B cell (primary cell): ENCODE results near the gene AURKAIP1. TPM values are rescaled to one million over a fixed set of nuclear protein-coding genes. Genes with fewer than 3 reads are reported as not detected.

Experiments
- ATAC-seq: fragments of 200-7000 bp; cut with Tn5 transposase; one replicate; pipeline ENCODE4 v1.10.0; 2021; ENCODE audit warnings: low read depth, mild to moderate bottlenecking, moderate number of reproducible peaks, moderate library complexity
- CTCF ChIA-PET: fragments of 350-600 bp; sonication (Branson Sonifier 250); formaldehyde crosslinking; loops from one replicate; lab custom pipeline; 2021; ENCODE audit warnings: antibody characterized with exemption, inconsistent platforms; lab: Charles Lee
- POLR2A ChIA-PET: fragments of 350-600 bp; sonication (Branson Sonifier 250); formaldehyde crosslinking; loops from one replicate; lab custom pipeline; 2021; ENCODE audit warnings: antibody characterized with exemption; lab: Charles Lee
- DNase-seq: peaks from one replicate; pipeline ENCODE4 v3.0.0; 2013
- H2AFZ ChIP-seq: 2 replicates; pipeline ENCODE4 v1.6.1; 2012; ENCODE audit warnings: mild to moderate bottlenecking, low read depth, low read length; ENCODE audit not compliant: insufficient read depth, poor library complexity, severe bottlenecking
- H3K27ac ChIP-seq, 2 donors: 1 replicate in 1 of 2; 2 replicates in 1 of 2; pipeline ENCODE4 v1.5.1; 2012 to 2013; ENCODE audit warnings: low read length in 2 of 2, mild to moderate bottlenecking in 2 of 2, moderate library complexity in 1 of 2
- H3K27me3 ChIP-seq, 4 experiments: fragments of 200-600 bp in 1 of 4; sonication (generic) in 1 of 4; replicated peaks in 1 of 4; 1 replicate in 2 of 4; 2 replicates in 2 of 4; pipeline versions ENCODE4 v1.6.1 to v1.7.0; 2013 to 2016; ENCODE audit warnings: low read length in 3 of 4, mild to moderate bottlenecking in 2 of 4, mixed read lengths in 1 of 4, moderate library complexity in 1 of 4; ENCODE audit not compliant: insufficient read depth in 4 of 4, control insufficient read depth in 3 of 4; ENCODE audit errors: control extremely low read depth in 1 of 4
- H3K36me3 ChIP-seq, 2 experiments: replicated peaks in 1 of 2; 1 replicate in 1 of 2; 2 replicates in 1 of 2; pipeline versions ENCODE4 v1.6.1 to v1.7.1; 2013; ENCODE audit warnings: low read length in 1 of 2; ENCODE audit not compliant: insufficient read depth in 2 of 2, control insufficient read depth in 1 of 2; ENCODE audit errors: control extremely low read depth in 1 of 2, extremely low read depth in 1 of 2
- H3K4me1 ChIP-seq, 2 donors: fragments of 200-600 bp in 1 of 2; sonication (generic) in 1 of 2; 1 replicate in 1 of 2; 2 replicates in 1 of 2; pipeline versions ENCODE4 v1.5.1 to v1.6.1; 2013 to 2017; ENCODE audit warnings: low read length in 2 of 2; ENCODE audit not compliant: control insufficient read depth in 2 of 2, insufficient read depth in 2 of 2
- H3K4me2 ChIP-seq: replicated peaks from 2 replicates; pipeline ENCODE3; 2012; ENCODE audit warnings: mild to moderate bottlenecking, low read depth, low read length; ENCODE audit not compliant: poor library complexity, severe bottlenecking
- H3K4me3 ChIP-seq, 5 experiments: fragments of 200-600 bp in 1 of 5; sonication (generic) in 1 of 5; 1 replicate in 3 of 5; 2 replicates in 2 of 5; pipeline versions ENCODE4 v1.5.1 to v1.7.0; 2011 to 2016; ENCODE audit warnings: low read length in 4 of 5, mild to moderate bottlenecking in 4 of 5, low read depth in 2 of 5, control low read depth in 1 of 5, moderate library complexity in 1 of 5; ENCODE audit not compliant: insufficient read depth in 1 of 5; ENCODE audit errors: control extremely low read depth in 1 of 5, extremely low read depth in 1 of 5
- H3K79me2 ChIP-seq: fragments of 200-600 bp; sonication (generic); one replicate; pipeline ENCODE4 v1.6.0; 2016; ENCODE audit warnings: low read length; ENCODE audit not compliant: control insufficient read depth, insufficient read depth
- H3K9ac ChIP-seq: fragments of 200-600 bp; sonication (generic); 2 replicates; pipeline ENCODE4 v1.6.1; 2017; ENCODE audit warnings: mild to moderate bottlenecking, low read length, moderate library complexity
- H3K9me3 ChIP-seq, 3 donors: one replicate each; pipeline versions ENCODE4 v1.6.1 to v1.7.1; 2013; ENCODE audit warnings: low read length in 2 of 3; ENCODE audit not compliant: control insufficient read depth in 2 of 3, insufficient read depth in 1 of 3; ENCODE audit errors: control extremely low read depth in 1 of 3
- H4K20me1 ChIP-seq: 2 replicates; pipeline ENCODE4 v1.6.0; 2012; ENCODE audit warnings: mild to moderate bottlenecking, low read length; ENCODE audit not compliant: insufficient read depth, control insufficient read depth, poor library complexity, severe bottlenecking
- H3K27ac Mint-ChIP-seq: one replicate; pipeline ENCODE4 v1.8.0; 2021; ENCODE audit warnings: mixed read lengths
- H3K27me3 Mint-ChIP-seq: one replicate; pipeline ENCODE4 v1.8.0; 2021; ENCODE audit warnings: mixed read lengths
- H3K4me1 Mint-ChIP-seq: one replicate; pipeline ENCODE4 v1.8.0; 2021; ENCODE audit warnings: mixed read lengths
- H3K4me3 Mint-ChIP-seq: one replicate; pipeline ENCODE4 v1.8.0; 2021; ENCODE audit warnings: mixed read lengths
- H3K9me3 Mint-ChIP-seq: one replicate; pipeline ENCODE4 v1.8.0; 2022; ENCODE audit warnings: mixed read lengths; ENCODE audit not compliant: insufficient read depth
- EZH2 ChIP-seq: IDR thresholded peaks from 2 replicates; pipeline ENCODE4 v1.6.1; 2012; ENCODE audit warnings: borderline replicate concordance, low read depth, mild to moderate bottlenecking, moderate library complexity, low read length; ENCODE audit not compliant: insufficient read depth, poor library complexity, severe bottlenecking
- whole genome bisulfite sequencing: methylation state at CpG from one replicate; pipeline ENCODE4 v1.1.5; 2013; ENCODE audit warnings: missing lambda C conversion rate; ENCODE audit not compliant: insufficient coverage; 5-methylcytosine and 5-hydroxymethylcytosine counted together
- intact Hi-C: fragments of 100-400 bp; cut with micrococcal nuclease; formaldehyde crosslinking; loops from one replicate; pipeline ENCODE4 v1.10.0; 2022
- polyA plus RNA-seq: library from polyadenylated mRNA; depleted of rRNA; stranded (reverse); fragments of >200 nt; gene quantifications from 2 replicates; pipeline ENCODE4 v1.2.3, GENCODE V29; 2012
- total RNA-seq, 2 donors: library from RNA; stranded (reverse); fragments of 120-200 nt in 1 of 2; gene quantifications; 1 replicate in 1 of 2; 2 replicates in 1 of 2; pipeline versions ENCODE4 v1.2.3 to v1.2.4, GENCODE V29; 2013 to 2022
- TF ChIP-seq, protein P1 (sequence below): fragments of 200-600 bp; IDR thresholded peaks from one replicate; pipeline ENCODE4 v1.8.0; 2022; ENCODE audit warnings: antibody characterized with exemption, mild to moderate bottlenecking

The AURKAIP1 gene
- total and polyA plus RNA-seq, 2 donors (not counting 1 experiment from before 2014, with no cell fraction given): 61.1 to 61.7 TPM

DNA sequence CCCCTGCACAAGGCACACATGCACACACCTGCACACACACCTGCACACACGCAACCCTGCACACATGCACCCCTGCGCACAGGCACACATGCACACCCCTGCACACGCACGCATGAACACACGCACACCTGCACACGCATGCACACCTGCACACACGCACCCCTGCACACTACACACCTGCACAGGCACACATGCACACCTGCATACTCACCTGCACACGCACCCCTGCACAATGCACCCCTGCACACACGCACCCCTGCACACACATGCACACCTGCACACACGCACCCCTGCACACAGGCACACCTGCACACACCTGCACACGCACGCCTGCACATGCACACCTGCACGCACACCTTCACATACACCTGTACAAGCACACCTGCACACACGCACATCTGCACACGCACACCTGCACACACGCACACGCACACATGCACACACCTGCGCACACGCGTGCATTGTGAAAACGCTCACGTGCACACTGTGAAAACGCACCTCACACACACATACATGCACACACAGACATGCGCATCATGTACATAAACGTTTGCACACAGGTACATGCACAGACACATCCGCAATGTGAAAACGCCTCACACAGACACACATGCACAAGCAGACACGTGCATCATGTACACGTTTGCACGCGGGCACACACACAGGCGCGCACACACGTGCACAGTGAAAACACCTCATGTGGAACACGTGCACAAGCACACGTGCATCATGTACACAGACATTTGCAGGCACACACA is 34.0 kb downstream of the AURKAIP1 start:
- TF ChIP-seq, protein P1, sequence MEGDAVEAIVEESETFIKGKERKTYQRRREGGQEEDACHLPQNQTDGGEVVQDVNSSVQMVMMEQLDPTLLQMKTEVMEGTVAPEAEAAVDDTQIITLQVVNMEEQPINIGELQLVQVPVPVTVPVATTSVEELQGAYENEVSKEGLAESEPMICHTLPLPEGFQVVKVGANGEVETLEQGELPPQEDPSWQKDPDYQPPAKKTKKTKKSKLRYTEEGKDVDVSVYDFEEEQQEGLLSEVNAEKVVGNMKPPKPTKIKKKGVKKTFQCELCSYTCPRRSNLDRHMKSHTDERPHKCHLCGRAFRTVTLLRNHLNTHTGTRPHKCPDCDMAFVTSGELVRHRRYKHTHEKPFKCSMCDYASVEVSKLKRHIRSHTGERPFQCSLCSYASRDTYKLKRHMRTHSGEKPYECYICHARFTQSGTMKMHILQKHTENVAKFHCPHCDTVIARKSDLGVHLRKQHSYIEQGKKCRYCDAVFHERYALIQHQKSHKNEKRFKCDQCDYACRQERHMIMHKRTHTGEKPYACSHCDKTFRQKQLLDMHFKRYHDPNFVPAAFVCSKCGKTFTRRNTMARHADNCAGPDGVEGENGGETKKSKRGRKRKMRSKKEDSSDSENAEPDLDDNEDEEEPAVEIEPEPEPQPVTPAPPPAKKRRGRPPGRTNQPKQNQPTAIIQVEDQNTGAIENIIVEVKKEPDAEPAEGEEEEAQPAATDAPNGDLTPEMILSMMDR: no peak
- TF ChIP-seq EZH2: no peak
- Histone ChIP-seq H3K27me3 (no peaks in the 10 kb centered on the region), H3K36me3 (peaks cover 0 to 12% of the 10 kb centered on the region in 2 experiments), H3K4me1 (no peaks in the 10 kb centered on the region), H2AFZ (no peak overlapping the region), H3K4me2 (no peak overlapping the region), H3K79me2 (peaks cover 9% of the 10 kb centered on the region), H3K27ac (no peak overlapping the region), H3K4me3 (no peak overlapping the region), H3K9ac (no peak overlapping the region), H3K9me3 (peaks cover 0 to 7% (median 0%) of the 10 kb centered on the region in 3 donors), H4K20me1 (peaks cover 25% of the 10 kb centered on the region)
- ATAC-seq: no peak
- DNase-seq: no peak
- ChIA-PET POLR2A (no interaction called here), CTCF (no interaction called here)
- Mint-ChIP-seq H3K27me3 (no peaks in the 10 kb centered on the region), H3K27ac (no peak overlapping the region), H3K9me3 (no peaks in the 10 kb centered on the region), H3K4me3 (no peak overlapping the region), H3K4me1 (no peaks in the 10 kb centered on the region)
- intact Hi-C loops: no loop called here
- WGBS: 95% methylated on average over 35 of the region's 36 CpGs

DNA sequence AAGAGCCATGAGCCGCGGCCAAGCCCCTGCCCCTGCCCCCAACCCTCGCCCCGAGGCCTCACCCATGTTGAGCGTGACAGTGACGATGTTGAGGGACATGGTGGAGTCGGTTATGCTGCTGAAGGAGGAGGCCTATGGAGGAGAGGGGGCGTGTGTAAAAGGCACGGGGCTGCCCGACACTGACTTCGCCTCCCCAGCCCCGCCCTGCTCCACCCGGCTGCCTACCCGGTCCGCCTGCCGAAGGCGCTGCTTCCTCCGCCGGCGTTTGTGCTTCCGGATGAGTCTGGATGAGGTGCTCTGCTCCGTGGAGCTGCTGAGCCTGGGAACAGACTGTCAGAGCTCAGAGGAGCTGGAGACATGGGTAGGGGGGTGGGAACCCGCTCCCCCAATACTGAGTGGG is 34.8 kb downstream of the AURKAIP1 start:
- intact Hi-C loops: no loop called here

More for the DNA sequence above, 34.8 kb downstream of the AURKAIP1 start:
- Mint-ChIP-seq H3K4me1 (no peaks in the 10 kb centered on the region), H3K27me3 (no peaks in the 10 kb centered on the region), H3K27ac (no peak overlapping the region), H3K9me3 (no peaks in the 10 kb centered on the region), H3K4me3 (no peak overlapping the region)
- Histone ChIP-seq H3K9ac (no peak overlapping the region), H3K27ac (no peak overlapping the region), H4K20me1 (peaks cover 17% of the 10 kb centered on the region), H3K27me3 (no peaks in the 10 kb centered on the region), H3K9me3 (peaks cover 0 to 7% (median 0%) of the 10 kb centered on the region in 3 donors), H3K79me2 (peaks cover 3% of the 10 kb centered on the region), H3K4me3 (no peak overlapping the region), H3K36me3 (peaks cover 0 to 12% of the 10 kb centered on the region in 2 experiments), H3K4me1 (no peaks in the 10 kb centered on the region), H3K4me2 (no peak overlapping the region), H2AFZ (no peak overlapping the region)
- CTCF ChIA-PET: no interaction called here
- 98% methylated on average over 21 of the region's 23 CpGs for WGBS
- POLR2A ChIA-PET: no interaction called here
- DNase-seq: no peak
- ATAC-seq: no peak
- TF ChIP-seq, protein P1: no peak
- TF ChIP-seq EZH2: no peak
